ENCODE results near the gene DCP1B. TPM values are rescaled to one million over a fixed set of nuclear protein-coding genes. Genes with fewer than 3 reads are reported as not detected.

DCP1B gene
- total and polyA plus RNA-seq, 4 donors = 3.5 to 5.5 (median 4.6) TPM

- no peak for TF ChIP-seq SP1 (IDR thresholded peaks at IDR 0.05)
- TF ChIP-seq TAF1 (conservative IDR thresholded peaks at IDR 0.05) = no peak
- no peak for TF ChIP-seq RAD21 (IDR thresholded peaks at IDR 0.05)
- TF ChIP-seq JUND (IDR thresholded peaks at IDR 0.05) = no peak
- TF ChIP-seq HNF4A (conservative IDR thresholded peaks at IDR 0.05) = no peak
- TF ChIP-seq HNF4G (IDR thresholded peaks at IDR 0.05) = no peak
- no peak for TF ChIP-seq MAX (IDR thresholded peaks at IDR 0.05)
- no peak for TF ChIP-seq CTCF (IDR thresholded peaks at IDR 0.05; ENCODE audit: low read depth, low read length, missing input control)
- TF ChIP-seq YY1 (IDR thresholded peaks at IDR 0.05) = no peak
- TF ChIP-seq NR2F2 (IDR thresholded peaks at IDR 0.05) = no peak
These were observed 54.3 kb downstream of the DCP1B start (continued) for GRCh38 chr12:1949771-1950470.

GRCh38 chr12:1948883-1949282 is 55.4 kb downstream of the DCP1B start:
- Histone ChIP-seq H3K27me3 (ENCODE audit: control insufficient read depth in 4 of 4, insufficient read depth in 4 of 4, low read length in 3 of 4) (no peaks in the 10 kb centered on the region), H3K9me3 (ENCODE audit: control insufficient read depth in 4 of 4, low read length in 3 of 4) (no peaks in the 10 kb centered on the region), H3K9ac (ENCODE audit: low read depth in 1 of 2, low read length in 2 of 2) (no peak overlapping the region), H3K4me1 (ENCODE audit: control insufficient read depth in 4 of 4, insufficient read depth in 4 of 4, low read length in 3 of 4) (no peaks in the 10 kb centered on the region), H3K27ac (ENCODE audit: low read depth in 1 of 2, low read length in 2 of 2) (no peak overlapping the region), H3K36me3 (ENCODE audit: control insufficient read depth in 4 of 4, insufficient read depth in 3 of 4, low read depth in 1 of 4, low read length in 3 of 4) (peaks cover 26 to 55% (median 46%) of the 10 kb centered on the region in 4 donors), H3K4me3 (ENCODE audit: low read depth in 1 of 3, low read length in 3 of 3) (no peak overlapping the region)
- TF ChIP-seq FOXA2 (IDR thresholded peaks at IDR 0.05) (no peak), CTCF (IDR thresholded peaks at IDR 0.05; ENCODE audit: low read depth, low read length, missing input control) (no peak), RAD21 (IDR thresholded peaks at IDR 0.05) (no peak), GABPA (IDR thresholded peaks at IDR 0.05 in 1 of 2, conservative IDR thresholded peaks at IDR 0.05 in 1 of 2) (no peak)
- DNase-seq (ENCODE audit: low spot score) = no peak
- WGBS = 97% methylated on average over 11 of the region's 11 CpGs

- WGBS = 96% methylated on average over 1 of the region's 1 CpG
- Histone ChIP-seq H3K27ac (ENCODE audit: low read depth in 1 of 2, low read length in 2 of 2) (no peak overlapping the region), H3K9me3 (ENCODE audit: control insufficient read depth in 4 of 4, low read length in 3 of 4) (no peaks in the 10 kb centered on the region), H3K27me3 (ENCODE audit: control insufficient read depth in 4 of 4, insufficient read depth in 4 of 4, low read length in 3 of 4) (no peaks in the 10 kb centered on the region), H3K36me3 (ENCODE audit: control insufficient read depth in 4 of 4, insufficient read depth in 3 of 4, low read depth in 1 of 4, low read length in 3 of 4) (peaks cover 16 to 44% (median 32%) of the 10 kb centered on the region in 4 donors), H3K9ac (ENCODE audit: low read depth in 1 of 2, low read length in 2 of 2) (no peak overlapping the region), H3K4me1 (ENCODE audit: control insufficient read depth in 4 of 4, insufficient read depth in 4 of 4, low read length in 3 of 4) (no peaks in the 10 kb centered on the region), H3K4me3 (ENCODE audit: low read depth in 1 of 3, low read length in 3 of 3) (no peak overlapping the region)
- TF ChIP-seq REST (IDR thresholded peaks at IDR 0.05) (no peak), ZBTB33 (IDR thresholded peaks at IDR 0.05) (no peak), CTCF (IDR thresholded peaks at IDR 0.05; ENCODE audit: low read depth, low read length, missing input control) (no peak), FOXA1 (IDR thresholded peaks at IDR 0.05) (no peak), GABPA (IDR thresholded peaks at IDR 0.05 in 1 of 2, conservative IDR thresholded peaks at IDR 0.05 in 1 of 2) (no peak), HNF4A (conservative IDR thresholded peaks at IDR 0.05) (no peak), SP1 (IDR thresholded peaks at IDR 0.05) (no peak), MAX (IDR thresholded peaks at IDR 0.05) (no peak), RXRA (IDR thresholded peaks at IDR 0.05) (no peak), TAF1 (conservative IDR thresholded peaks at IDR 0.05) (no peak)
- DNase-seq (ENCODE audit: low spot score) = no peak
These were observed 57.2 kb downstream of the DCP1B start for GRCh38 chr12:1947081-1947480.
